HEK293 (cell line): ENCODE results near the gene SPEM1.

Source experiments
- CTCF ChIA-PET: fragments of 350-600 bp; formaldehyde crosslinking; extraction: SDS; loops from one replicate; lab custom pipeline; 2021; ENCODE audit warnings: antibody characterized with exemption; lab: Yijun Ruan, JAX
- POLR2A ChIA-PET: fragments of 300-600 bp; formaldehyde crosslinking; extraction: SDS; loops from one replicate; lab custom pipeline; 2020; ENCODE audit warnings: antibody characterized with exemption, inconsistent platforms; lab: Yijun Ruan, JAX
- H3K27ac ChIP-seq: fragments of 200-500 bp; sonication (Bioruptor generic); 2 replicates; pipeline ENCODE4 v1.5.1; 2014; ENCODE audit warnings: low read depth, low read length, control low read depth, inconsistent platforms; ENCODE audit errors: extremely low read depth
- H3K36me3 ChIP-seq, 2 experiments: fragments of 200-500 bp in 1 of 2; sonication (Bioruptor generic) in 1 of 2; 1 replicate in 1 of 2; 2 replicates in 1 of 2; pipeline ENCODE4 v1.5.1; 2014 to 2017; ENCODE audit warnings: inconsistent platforms in 2 of 2, low read length in 2 of 2; ENCODE audit not compliant: control insufficient read depth in 2 of 2, insufficient read depth in 1 of 2
- H3K4me1 ChIP-seq: fragments of 200-500 bp; sonication (Bioruptor generic); 2 replicates; pipeline ENCODE4 v1.5.1; 2014; ENCODE audit warnings: mild to moderate bottlenecking, low read length, inconsistent platforms; ENCODE audit not compliant: control insufficient read depth, insufficient read depth
- H3K4me3 ChIP-seq: 2 replicates; pipeline ENCODE4 v1.5.1; 2011; ENCODE audit warnings: low read depth, mild to moderate bottlenecking, control low read depth, low read length, moderate library complexity
- H3K9me3 ChIP-seq: fragments of 200-500 bp; sonication (Bioruptor generic); 2 replicates; pipeline ENCODE4 v1.5.1; 2014; ENCODE audit warnings: low read depth, low read length, inconsistent platforms; ENCODE audit not compliant: control insufficient read depth, insufficient read depth
- GLI4 ChIP-seq: fragments of 450-650 bp; formaldehyde crosslinking; IDR thresholded peaks from 2 replicates; pipeline ENCODE4 v1.5.1; 2016; ENCODE audit warnings: missing biosample characterization, missing genetic modification characterization
- GLIS1 ChIP-seq: fragments of 450-650 bp; formaldehyde crosslinking; IDR thresholded peaks from 2 replicates; pipeline ENCODE4 v1.5.1; 2016; ENCODE audit warnings: missing biosample characterization, missing genetic modification characterization
- HIC1 ChIP-seq: fragments of 450-650 bp; formaldehyde crosslinking; IDR thresholded peaks from 2 replicates; pipeline ENCODE4 v1.5.1; 2016; ENCODE audit warnings: missing biosample characterization, missing genetic modification characterization
- PATZ1 ChIP-seq: fragments of 450-650 bp; formaldehyde crosslinking; IDR thresholded peaks from 2 replicates; pipeline ENCODE4 v1.5.1; 2016; ENCODE audit warnings: missing biosample characterization, missing genetic modification characterization
- PRDM10 ChIP-seq: fragments of 450-650 bp; formaldehyde crosslinking; IDR thresholded peaks from 2 replicates; pipeline ENCODE4 v1.5.1; 2016; ENCODE audit warnings: missing biosample characterization, missing genetic modification characterization
- PRDM6 ChIP-seq: fragments of 450-650 bp; formaldehyde crosslinking; IDR thresholded peaks from 2 replicates; pipeline ENCODE4 v1.5.1; 2017; ENCODE audit warnings: missing biosample characterization, missing genetic modification characterization
- REPIN1 ChIP-seq: fragments of 450-650 bp; formaldehyde crosslinking; IDR thresholded peaks from 2 replicates; pipeline ENCODE4 v1.5.1; 2017; ENCODE audit warnings: missing biosample characterization, missing genetic modification characterization, low read depth
- REST ChIP-seq: fragments of 450-650 bp; formaldehyde crosslinking; IDR thresholded peaks from 2 replicates; pipeline ENCODE4 v1.5.1; 2016; ENCODE audit warnings: missing biosample characterization, missing genetic modification characterization
- SP2 ChIP-seq: fragments of 450-650 bp; formaldehyde crosslinking; IDR thresholded peaks from 2 replicates; pipeline ENCODE4 v1.5.1; 2016; ENCODE audit warnings: missing biosample characterization, missing genetic modification characterization
- ZBTB44 ChIP-seq: fragments of 450-650 bp; IDR thresholded peaks from 2 replicates; pipeline ENCODE4 v1.5.1; 2018; ENCODE audit warnings: missing biosample characterization, mild to moderate bottlenecking, missing genetic modification characterization
- ZNF184 ChIP-seq: fragments of 450-650 bp; IDR thresholded peaks from 2 replicates; pipeline ENCODE4 v1.5.1; 2018; ENCODE audit warnings: missing biosample characterization, mild to moderate bottlenecking, missing genetic modification characterization
- ZNF223 ChIP-seq: fragments of 450-650 bp; formaldehyde crosslinking; IDR thresholded peaks from 2 replicates; pipeline ENCODE4 v1.5.1; 2016; ENCODE audit warnings: missing biosample characterization, missing genetic modification characterization
- ZNF558 ChIP-seq: fragments of 450-650 bp; formaldehyde crosslinking; IDR thresholded peaks from 2 replicates; pipeline ENCODE4 v1.5.1; 2016; ENCODE audit warnings: missing biosample characterization, missing genetic modification characterization
- ZXDB ChIP-seq: fragments of 450-650 bp; formaldehyde crosslinking; IDR thresholded peaks from 2 replicates; pipeline ENCODE4 v1.5.1; 2016; ENCODE audit warnings: missing biosample characterization, missing genetic modification characterization

SPEM1 gene

GRCh38 chr17:7407485-7408251 lies 12.5 kb upstream of the SPEM1 start, which contains the start of gene NLGN2 (continued):
- TF ChIP-seq ZBTB44 (tag by site-specific recombination) = no peak
- 0 out of 2 replicates have a peak, but pooled peaks have one; percentile 30 for TF ChIP-seq PATZ1 (tag by site-specific recombination)
- no peak for TF ChIP-seq ZNF223 (tag by site-specific recombination)
- no peak for TF ChIP-seq GLI4 (tag by site-specific recombination)
- TF ChIP-seq GLIS1 (tag by site-specific recombination) = peak; percentile 52
- no peak for TF ChIP-seq ZNF184
- no peak for TF ChIP-seq PRDM6 (tag by site-specific recombination)
- TF ChIP-seq ZNF558 (tag by site-specific recombination) = no peak
- TF ChIP-seq SP2 (tag by site-specific recombination) = peak; percentile 13; the same call in 1 of the 2 replicates
- TF ChIP-seq, all 188 proteins: peak for 7

- POLR2A ChIA-PET = interaction anchor here (0.5 kb wide), 1 partner anchor 58 kb away, joined by 5 read pairs; no protein-coding TSS in a partner anchor
- TF ChIP-seq REST (tag by site-specific recombination) = no peak
- H3K27ac ChIP-seq = no peak overlapping the region
- peaks cover 3 to 32% of the 10 kb centered on the region in 2 experiments for H3K36me3 ChIP-seq
- CTCF ChIA-PET = no interaction called here
- H3K4me1 ChIP-seq = 0 out of 2 replicates have a peak, but pooled peaks cover 5% of the 10 kb centered on the region
- no peak overlapping the region for H3K4me3 ChIP-seq
- no peaks in the 10 kb centered on the region for H3K9me3 ChIP-seq
Measured at GRCh38 chr17:7408252-7408727, 11.8 kb upstream of the SPEM1 start.

- POLR2A ChIA-PET = interaction anchor here (0.5 kb wide), 1 partner anchor 59 kb away, joined by 5 read pairs; no protein-coding TSS in a partner anchor
- Histone ChIP-seq H3K36me3 (peaks cover 3 to 32% of the 10 kb centered on the region in 2 experiments), H3K4me1 (0 out of 2 replicates have a peak, but pooled peaks cover 5% of the 10 kb centered on the region), H3K27ac (no peak overlapping the region), H3K4me3 (no peak overlapping the region), H3K9me3 (no peaks in the 10 kb centered on the region)
- CTCF ChIA-PET = interaction anchor here (0.6 kb wide), 1 partner anchor 56 kb away, joined by 5 read pairs; no protein-coding TSS in a partner anchor
- TF ChIP-seq PRDM10 (tag by site-specific recombination) (no peak), ZXDB (tag by site-specific recombination) (no peak), HIC1 (tag by site-specific recombination) (0 out of 2 replicates have a peak, but pooled peaks have one; percentile 5), REPIN1 (tag by site-specific recombination) (no peak)
Measured at GRCh38 chr17:7408863-7409262, 11.3 kb upstream of the SPEM1 start.
